SHP77 treated with DMSO at 0.1 percent for 48 hours (cell line): ENCODE measurements around the gene KCNAB2.

ENCODE experiments used
- DNase-seq: peaks from one replicate; lab custom pipeline; 2025; lab: John Stamatoyannopoulos, UW

The KCNAB2 gene

DNA sequence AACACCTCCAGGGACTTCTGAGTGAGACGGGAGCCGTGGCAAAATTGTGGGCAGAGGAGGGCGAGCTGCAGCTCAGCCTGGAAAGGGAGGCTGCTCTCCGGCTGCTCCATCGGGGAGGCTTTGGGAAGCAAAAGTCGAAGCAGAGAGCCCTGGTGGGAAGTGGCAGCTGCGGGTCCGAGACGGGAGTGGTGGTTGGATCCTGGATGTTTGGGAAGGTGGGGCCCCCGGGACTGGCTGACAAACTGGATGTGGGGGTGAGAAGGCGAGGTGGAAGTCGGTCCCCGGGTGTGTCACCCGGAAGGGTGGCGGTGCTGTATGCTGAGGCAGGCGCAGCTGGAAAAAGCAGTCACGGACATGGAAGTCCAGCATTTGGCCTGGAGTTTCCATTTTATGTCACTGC is 52.1 kb downstream of the KCNAB2 start:
- DNase-seq = no peak

DNA sequence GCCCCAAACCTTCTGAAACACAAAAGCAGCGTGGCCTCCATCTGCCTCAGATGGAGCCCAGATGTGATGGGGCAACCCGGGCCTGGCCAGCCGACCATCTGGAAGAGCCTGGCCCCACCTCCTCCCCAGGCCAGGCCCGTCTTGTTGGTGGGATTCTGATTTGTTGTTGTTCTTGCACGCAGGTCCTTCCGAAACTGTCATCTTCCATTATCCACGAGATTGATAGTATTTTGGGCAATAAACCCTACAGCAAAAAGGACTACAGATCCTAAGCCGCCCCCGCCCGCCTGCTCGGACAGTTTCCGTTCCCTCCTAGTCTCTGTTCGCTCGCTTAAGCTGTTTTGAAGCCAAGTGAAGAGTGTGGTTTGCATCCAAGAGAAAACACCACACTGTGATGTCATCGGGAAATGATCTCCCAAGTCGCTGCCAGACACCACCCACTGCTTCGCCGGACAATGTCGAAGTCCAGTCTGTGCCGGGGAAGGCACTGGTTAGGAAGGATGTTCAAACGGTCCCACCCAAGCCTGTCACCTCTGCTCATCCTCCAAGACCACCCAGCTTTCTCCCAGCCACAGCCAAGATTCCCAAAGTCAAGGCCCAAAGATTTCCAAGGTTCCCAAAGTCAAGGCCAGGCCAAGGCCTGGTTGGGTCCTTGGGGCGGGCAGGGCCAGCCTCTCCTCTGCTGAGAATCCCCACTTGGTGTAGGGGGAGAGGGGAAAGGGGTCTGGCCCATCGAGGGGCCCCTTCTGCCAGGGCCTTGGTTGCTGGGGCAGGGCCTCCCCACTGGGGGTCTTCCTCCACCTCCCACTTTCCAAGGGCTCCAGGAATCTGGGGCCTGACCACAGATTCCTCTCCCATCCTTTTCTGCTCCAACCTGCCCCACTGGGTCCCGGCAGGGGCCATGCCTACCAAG is 52.9 kb downstream of the KCNAB2 start:
- no peak for DNase-seq

- DNase-seq = no peak
These were observed 53.6 kb downstream of the KCNAB2 start for GRCh38 chr1:6099297-6099696.

DNA sequence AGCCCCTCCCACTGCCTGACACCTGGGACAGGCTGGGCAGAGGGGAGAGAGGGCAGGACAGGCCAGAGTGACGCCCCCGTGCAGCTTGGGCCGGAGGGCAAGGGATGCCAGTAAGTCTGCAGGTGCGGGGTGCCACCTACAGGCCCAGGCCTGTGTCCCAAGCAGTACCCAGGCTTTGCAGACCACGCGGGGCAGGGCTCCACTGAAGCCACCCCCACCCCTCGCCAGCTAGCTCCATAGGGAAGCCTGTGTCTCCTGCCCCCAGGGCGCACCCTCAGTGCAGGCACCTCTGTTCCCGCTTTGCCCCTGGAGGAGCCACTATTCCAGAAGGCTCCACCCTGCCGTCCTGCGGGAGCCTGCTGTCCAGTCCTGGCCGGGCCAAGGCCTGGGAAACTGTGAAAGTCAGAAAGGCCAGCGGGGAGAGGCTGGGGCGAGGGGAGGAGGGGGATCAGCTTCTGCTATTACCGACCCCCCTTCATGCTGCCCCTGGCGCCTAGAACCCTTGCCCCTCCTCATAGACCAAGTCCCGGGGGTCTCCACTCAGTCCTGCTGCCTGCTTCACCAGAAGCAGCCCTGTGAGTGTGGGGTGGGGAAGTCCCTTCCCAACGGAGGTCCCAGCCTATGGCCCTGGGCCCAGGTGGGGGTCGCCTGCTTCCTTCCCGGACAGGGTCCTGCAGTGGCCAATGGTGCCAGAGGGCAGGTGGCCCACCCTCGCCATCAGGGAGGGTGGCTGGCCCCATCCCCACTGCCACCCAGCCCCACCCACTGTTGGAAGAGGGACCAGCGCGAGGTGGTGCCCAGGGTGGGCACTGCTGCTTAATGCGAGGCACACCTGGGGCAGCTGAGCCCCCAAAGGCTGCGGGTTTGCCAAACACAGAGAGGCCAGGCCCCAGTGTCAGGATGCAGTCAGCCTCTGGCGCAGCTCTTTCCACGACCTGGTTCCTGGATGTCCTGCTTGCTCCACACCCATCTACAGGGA is 54.4 kb downstream of the KCNAB2 start:
- no peak for DNase-seq

- DNase-seq = no peak
These were observed 55.4 kb downstream of the KCNAB2 start for GRCh38 chr1:6100861-6101783.

DNA sequence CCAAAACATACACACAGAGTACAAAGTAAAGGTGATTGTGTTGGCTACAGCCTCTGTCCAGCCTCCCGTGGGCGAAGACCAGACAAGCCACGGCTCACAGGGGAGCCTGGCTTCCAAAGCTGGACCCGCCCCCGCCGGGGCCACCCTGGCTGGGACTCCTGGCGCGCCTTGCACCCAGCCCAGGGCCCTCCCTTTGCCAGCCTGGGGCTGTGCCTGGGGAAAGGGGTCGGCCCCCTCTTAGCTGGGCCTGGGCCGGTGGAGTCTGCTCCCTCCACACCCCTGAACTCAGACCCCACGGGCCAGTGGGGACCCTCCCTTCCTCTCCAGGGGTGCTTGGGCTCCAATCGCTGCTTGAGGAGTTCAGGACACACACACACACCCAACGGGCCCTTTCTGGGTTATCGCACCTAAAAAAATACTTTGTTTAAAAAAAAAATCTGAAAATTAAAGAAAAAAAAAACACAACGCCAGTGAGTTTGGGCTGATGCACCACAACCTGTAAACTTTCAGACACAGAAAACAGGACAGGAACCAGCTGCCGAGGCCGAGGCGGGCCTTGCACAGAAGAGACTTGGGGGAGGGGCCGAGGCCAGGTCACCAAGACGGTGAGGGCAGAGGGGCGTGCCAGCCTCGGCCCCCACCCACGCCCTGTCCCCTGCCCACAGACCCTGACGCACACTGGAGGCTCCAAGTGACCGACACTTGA is 56.3 kb downstream of the KCNAB2 start:
- DNase-seq = no peak

- DNase-seq = no peak
These were observed 56.8 kb downstream of the KCNAB2 start for GRCh38 chr1:6102532-6102845.

- no peak for DNase-seq
These were observed 57.6 kb downstream of the KCNAB2 start for GRCh38 chr1:6103111-6103853.

DNA sequence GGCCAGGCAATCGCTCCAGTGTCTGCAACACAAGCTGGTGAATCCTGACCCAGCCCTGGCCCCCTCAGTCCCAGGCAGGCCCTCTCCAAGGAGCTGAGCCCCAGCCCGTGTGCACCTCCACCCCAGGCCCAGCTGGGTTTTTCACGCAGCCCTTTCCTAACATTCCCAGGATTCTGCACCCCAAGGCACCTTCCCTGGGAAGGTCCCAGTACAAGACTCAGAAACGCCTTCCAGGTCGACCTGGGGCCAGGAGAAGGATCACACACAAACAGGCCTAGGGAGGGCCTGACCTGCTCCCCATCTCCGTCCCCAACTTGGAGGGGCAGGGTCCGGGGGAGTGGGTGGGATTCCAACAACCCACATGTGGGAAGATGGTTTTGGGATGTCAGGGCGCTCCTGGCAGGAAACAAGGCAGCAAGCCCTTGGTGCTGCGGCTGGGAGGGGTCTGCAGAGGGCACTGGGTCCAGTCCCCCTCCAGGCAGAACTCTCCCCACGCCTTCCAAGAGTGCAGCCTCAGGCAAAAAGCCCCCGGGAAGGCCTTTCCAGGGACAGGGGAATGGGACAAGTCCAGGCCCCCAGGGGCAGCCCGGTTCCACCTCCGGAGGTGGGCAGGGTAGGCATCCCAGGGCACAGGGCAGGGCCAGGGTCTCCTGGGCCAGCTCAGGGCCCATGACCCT is 58.3 kb downstream of the KCNAB2 start:
- no peak for DNase-seq

DNA sequence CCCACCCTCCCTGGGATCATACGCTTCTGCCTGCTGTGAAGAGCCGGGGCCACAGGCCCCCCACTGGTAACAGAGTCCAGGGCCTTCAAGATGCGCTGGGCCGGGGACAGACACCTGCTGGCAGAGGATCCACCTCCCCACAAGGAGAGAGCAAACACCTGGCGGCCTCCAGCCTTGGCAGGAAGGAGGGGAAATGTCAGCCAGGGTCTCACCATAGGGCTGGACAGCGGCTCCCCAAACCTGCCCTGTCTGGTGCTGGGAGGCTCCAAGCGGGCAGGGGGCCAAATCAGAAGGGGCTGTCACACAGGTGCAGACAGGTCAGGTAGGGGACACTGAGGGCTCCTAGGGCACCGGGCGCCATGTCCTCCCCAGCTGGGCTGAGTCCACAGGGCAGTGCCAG is 58.9 kb downstream of the KCNAB2 start:
- no peak for DNase-seq

- DNase-seq = no peak
These were observed 59.6 kb downstream of the KCNAB2 start for GRCh38 chr1:6105218-6105679.

- no peak for DNase-seq
These were observed 60.1 kb downstream of the KCNAB2 start for GRCh38 chr1:6105763-6106162.

DNA sequence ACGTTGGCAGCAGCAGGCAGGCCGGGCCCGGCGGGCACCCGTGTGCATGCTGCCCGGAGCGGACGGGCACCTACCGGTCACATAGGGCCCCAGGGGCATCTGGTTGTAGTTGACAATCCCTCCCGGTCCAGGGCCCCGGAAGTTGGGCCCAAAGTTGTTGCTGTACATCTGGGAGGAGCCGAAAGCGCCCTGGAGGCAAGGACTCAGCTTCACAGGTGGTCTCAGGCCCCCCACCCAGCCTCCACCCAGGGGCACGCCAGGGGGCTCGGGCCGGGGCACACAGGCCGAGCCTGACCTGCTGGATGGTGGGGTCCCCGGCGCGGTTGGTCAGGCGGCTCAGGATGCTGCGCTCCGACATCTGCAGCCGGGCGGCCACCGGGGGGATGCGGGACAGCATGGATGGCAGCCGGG is 60.6 kb downstream of the KCNAB2 start:
- no peak for DNase-seq

DNA sequence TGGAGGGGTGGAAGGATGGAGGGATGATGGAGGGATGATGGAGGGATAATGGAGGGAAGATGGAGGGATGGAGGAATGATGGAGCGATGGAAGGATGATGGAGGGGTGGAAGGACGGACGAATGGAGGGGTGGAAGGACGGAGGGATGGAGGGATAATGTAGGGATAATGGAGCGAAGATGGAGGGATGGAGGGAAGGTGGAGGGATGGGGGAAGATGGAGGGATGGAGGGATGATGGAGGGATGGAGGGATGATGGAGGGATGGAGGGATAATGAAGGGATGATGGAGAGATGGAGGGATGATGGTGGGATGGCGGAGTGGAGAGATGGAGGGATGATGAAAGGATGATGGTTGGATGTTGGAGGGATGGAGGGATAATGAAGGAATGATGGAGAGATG is 61.3 kb downstream of the KCNAB2 start:
- DNase-seq = no peak

GRCh38 chr1:6107409-6108356 is 62.0 kb downstream of the KCNAB2 start:
- DNase-seq = no peak

DNA sequence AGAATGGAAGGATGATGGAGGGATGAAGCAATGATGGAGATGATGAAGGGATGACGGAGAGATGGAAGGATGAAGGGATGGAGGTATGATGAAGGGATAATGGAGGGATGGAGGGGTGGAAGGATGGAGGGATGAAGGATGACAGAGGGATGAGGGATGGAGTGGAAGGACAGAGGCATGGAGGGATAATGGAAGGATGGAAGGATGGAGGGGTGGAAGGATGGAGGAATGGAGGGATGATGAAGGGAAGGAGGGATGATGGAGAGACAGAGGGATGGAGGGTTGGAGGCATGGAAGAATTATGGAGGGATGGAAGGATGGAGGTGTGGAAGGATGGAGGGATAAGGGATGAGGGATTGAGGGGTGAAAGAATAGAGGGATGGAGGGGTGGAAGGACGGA is 62.8 kb downstream of the KCNAB2 start:
- no peak for DNase-seq

GRCh38 chr1:6108937-6109614 is 63.4 kb downstream of the KCNAB2 start:
- peak; percentile 15 for DNase-seq

GRCh38 chr1:6109688-6110087 is 64.0 kb downstream of the KCNAB2 start:
- DNase-seq = no peak
